ENCODE results near the gene TSEN34.
A peak's percentile ranks its signal among the peaks of the same experiment; 100 is the strongest.

TSEN34 gene

GRCh38 chr19:54196536-54196935, 5.4 kb downstream of the TSEN34 start:
- H3K9me3 ChIP-seq (ENCODE audit: insufficient read depth, low read depth, low read length): no peaks in the 10 kb centered on the region
- H3K9ac ChIP-seq (ENCODE audit: low read depth, low read length, poor library complexity, severe bottlenecking): no peak overlapping the region
- peaks cover 29% of the 10 kb centered on the region for H3K79me2 ChIP-seq (ENCODE audit: insufficient read depth, low read length)
- H3K27me3 ChIP-seq (ENCODE audit: insufficient read depth, low read length, poor library complexity, severe bottlenecking): no peaks in the 10 kb centered on the region
- peaks cover 12% of the 10 kb centered on the region; the same call in 1 of the 2 replicates for H3K36me3 ChIP-seq (ENCODE audit: insufficient read depth, low read length)
- H3K4me1 ChIP-seq (ENCODE audit: insufficient read depth, low read length, poor library complexity, severe bottlenecking): peaks cover 15% of the 10 kb centered on the region
- H3K9me2 ChIP-seq (replicated peaks; ENCODE audit: low read depth, low read length): no peaks in the 10 kb centered on the region
- no peak overlapping the region for H2AFZ ChIP-seq (ENCODE audit: low read length)
- TF ChIP-seq CTCF (conservative IDR thresholded peaks at IDR 0.05; ENCODE audit: low read length) (no peak), EZH2phosphoT487 (IDR thresholded peaks at IDR 0.05; ENCODE audit: borderline replicate concordance) (no peak)
- H3F3A ChIP-seq (ENCODE audit: low read depth): no peaks in the 10 kb centered on the region; the same call in 1 of the 2 replicates
- no peak overlapping the region for H3K4me2 ChIP-seq (ENCODE audit: low read depth, low read length, poor library complexity, severe bottlenecking)
- no peak overlapping the region for H3K4me3 ChIP-seq (ENCODE audit: low read length, poor library complexity, severe bottlenecking)
- H4K20me1 ChIP-seq (ENCODE audit: insufficient read depth, low read length, poor library complexity, severe bottlenecking): peaks cover 17% of the 10 kb centered on the region

- H3K4me2 ChIP-seq (ENCODE audit: low read depth, low read length, poor library complexity, severe bottlenecking): no peak overlapping the region
- H3K27me3 ChIP-seq (ENCODE audit: insufficient read depth, low read length, poor library complexity, severe bottlenecking): no peaks in the 10 kb centered on the region
- H3K4me1 ChIP-seq (ENCODE audit: insufficient read depth, low read length, poor library complexity, severe bottlenecking): peaks cover 15% of the 10 kb centered on the region
- no peaks in the 10 kb centered on the region for H3K9me2 ChIP-seq (replicated peaks; ENCODE audit: low read depth, low read length)
- H3K4me3 ChIP-seq (ENCODE audit: low read length, poor library complexity, severe bottlenecking): no peak overlapping the region
- no peak overlapping the region for H3K9ac ChIP-seq (ENCODE audit: low read depth, low read length, poor library complexity, severe bottlenecking)
- H2AFZ ChIP-seq (ENCODE audit: low read length): no peak overlapping the region
- TF ChIP-seq EZH2phosphoT487 (IDR thresholded peaks at IDR 0.05; ENCODE audit: borderline replicate concordance) (no peak), CTCF (conservative IDR thresholded peaks at IDR 0.05; ENCODE audit: low read length) (no peak)
- no peaks in the 10 kb centered on the region; the same call in 1 of the 2 replicates for H3F3A ChIP-seq (ENCODE audit: low read depth)
- H3K9me3 ChIP-seq (ENCODE audit: insufficient read depth, low read depth, low read length): no peaks in the 10 kb centered on the region
- peaks cover 17% of the 10 kb centered on the region for H4K20me1 ChIP-seq (ENCODE audit: insufficient read depth, low read length, poor library complexity, severe bottlenecking)
- H3K36me3 ChIP-seq (ENCODE audit: insufficient read depth, low read length): peaks cover 18% of the 10 kb centered on the region; the same call in 1 of the 2 replicates
- peaks cover 30% of the 10 kb centered on the region for H3K79me2 ChIP-seq (ENCODE audit: insufficient read depth, low read length)
Measured at GRCh38 chr19:54197121-54197520, 6.0 kb downstream of the TSEN34 start.

- no peak overlapping the region for H3K4me3 ChIP-seq (ENCODE audit: low read length, poor library complexity, severe bottlenecking)
- no peak overlapping the region for H2AFZ ChIP-seq (ENCODE audit: low read length)
- H3K4me1 ChIP-seq (ENCODE audit: insufficient read depth, low read length, poor library complexity, severe bottlenecking): peaks cover 27% of the 10 kb centered on the region
- TF ChIP-seq EZH2phosphoT487 (IDR thresholded peaks at IDR 0.05; ENCODE audit: borderline replicate concordance): no peak
- no peak for TF ChIP-seq CTCF (conservative IDR thresholded peaks at IDR 0.05; ENCODE audit: low read length)
- H3K9me3 ChIP-seq (ENCODE audit: insufficient read depth, low read depth, low read length): no peaks in the 10 kb centered on the region
- H3F3A ChIP-seq (ENCODE audit: low read depth): no peaks in the 10 kb centered on the region; the same call in 1 of the 2 replicates
- H3K9me2 ChIP-seq (replicated peaks; ENCODE audit: low read depth, low read length): no peaks in the 10 kb centered on the region
- H3K79me2 ChIP-seq (ENCODE audit: insufficient read depth, low read length): peaks cover 39% of the 10 kb centered on the region
- peaks cover 35% of the 10 kb centered on the region for H4K20me1 ChIP-seq (ENCODE audit: insufficient read depth, low read length, poor library complexity, severe bottlenecking)
- peaks cover 31% of the 10 kb centered on the region for H3K36me3 ChIP-seq (ENCODE audit: insufficient read depth, low read length)
- H3K4me2 ChIP-seq (ENCODE audit: low read depth, low read length, poor library complexity, severe bottlenecking): peak overlapping the region; percentile 80
- no peaks in the 10 kb centered on the region for H3K27me3 ChIP-seq (ENCODE audit: insufficient read depth, low read length, poor library complexity, severe bottlenecking)
- peak overlapping the region; percentile 75 for H3K9ac ChIP-seq (ENCODE audit: low read depth, low read length, poor library complexity, severe bottlenecking)
Measured at GRCh38 chr19:54199401-54199800, 8.3 kb downstream of the TSEN34 start.
